ENCODE results near the gene CAPN3. TPM values are rescaled to one million over a fixed set of nuclear protein-coding genes. Genes with fewer than 3 reads are reported as not detected.

Gene CAPN3
- total RNA-seq, 4 donors from 2014 or later = 20.3 to 42.9 (median 35.9) TPM

- no peak for DNase-seq (ENCODE audit: low spot score in 2 of 2)
- TF ChIP-seq POLR2A (IDR thresholded peaks at IDR 0.05) (no peak), CTCF (IDR thresholded peaks at IDR 0.05) (no peak)
- WGBS, 2 donors = 95 to 100% methylated on average over 1 of the region's 1 CpG
- intact Hi-C loops (cut with DNase I; ENCODE audit: low total_unique reads) = no loop called here
- H3K4me3 ChIP-seq (ENCODE audit: low read depth, poor library complexity, severe bottlenecking) = no peak overlapping the region
Observed at GRCh38 chr15:42374810-42375209, 15.5 kb downstream of the CAPN3 start.

GRCh38 chr15:42375252-42375651, 16.0 kb downstream of the CAPN3 start:
- 95 to 99% methylated on average over 5 of the region's 5 CpGs for WGBS, 2 donors
- intact Hi-C loops (cut with DNase I; ENCODE audit: low total_unique reads) = no loop called here
- TF ChIP-seq POLR2A (IDR thresholded peaks at IDR 0.05) = no peak
- TF ChIP-seq CTCF (IDR thresholded peaks at IDR 0.05) = no peak
- no peak for DNase-seq (ENCODE audit: low spot score in 2 of 2)
- H3K4me3 ChIP-seq (ENCODE audit: low read depth, poor library complexity, severe bottlenecking) = no peak overlapping the region

GRCh38 chr15:42375941-42376340, 16.6 kb downstream of the CAPN3 start:
- no peak overlapping the region for H3K4me3 ChIP-seq (ENCODE audit: low read depth, poor library complexity, severe bottlenecking)
- DNase-seq (ENCODE audit: low spot score in 2 of 2) = no peak
- intact Hi-C loops (cut with DNase I; ENCODE audit: low total_unique reads) = no loop called here
- TF ChIP-seq POLR2A (IDR thresholded peaks at IDR 0.05) (no peak), CTCF (IDR thresholded peaks at IDR 0.05) (no peak)
- WGBS, 2 donors = 62 to 65% methylated on average over 4 of the region's 4 CpGs

- DNase-seq (ENCODE audit: low spot score in 2 of 2) = no peak
- no peak for TF ChIP-seq POLR2A (IDR thresholded peaks at IDR 0.05)
- no peak for TF ChIP-seq CTCF (IDR thresholded peaks at IDR 0.05)
- WGBS, 2 donors = 86 to 88% methylated on average over 8 of the region's 8 CpGs
- intact Hi-C loops (cut with DNase I; ENCODE audit: low total_unique reads) = no loop called here
- H3K4me3 ChIP-seq (ENCODE audit: low read depth, poor library complexity, severe bottlenecking) = no peak overlapping the region
Observed at GRCh38 chr15:42378011-42378410, 18.7 kb downstream of the CAPN3 start.

- 60 to 62% methylated on average over 4 of the region's 4 CpGs for WGBS, 2 donors
- intact Hi-C loops (cut with DNase I; ENCODE audit: low total_unique reads) = no loop called here
- no peak overlapping the region for H3K4me3 ChIP-seq (ENCODE audit: low read depth, poor library complexity, severe bottlenecking)
- TF ChIP-seq CTCF (IDR thresholded peaks at IDR 0.05) (no peak), POLR2A (IDR thresholded peaks at IDR 0.05) (no peak)
- DNase-seq (ENCODE audit: low spot score in 2 of 2) = peak in 1 of 2 donors; percentile 26
Observed at GRCh38 chr15:42384597-42384996, 25.3 kb downstream of the CAPN3 start.

- intact Hi-C loops (cut with DNase I; ENCODE audit: low total_unique reads) = no loop called here
- peak in 1 of 2 donors; percentile 52 for DNase-seq (ENCODE audit: low spot score in 2 of 2)
- H3K4me3 ChIP-seq (ENCODE audit: low read depth, poor library complexity, severe bottlenecking) = no peak overlapping the region
- WGBS, 2 donors = 54 to 61% methylated on average over 5 of the region's 5 CpGs
- TF ChIP-seq CTCF (IDR thresholded peaks at IDR 0.05) (no peak), POLR2A (IDR thresholded peaks at IDR 0.05) (no peak)
Observed at GRCh38 chr15:42385206-42385979, 26.1 kb downstream of the CAPN3 start.
